ENCODE results near the gene TAF11. TPM values are rescaled to one million over a fixed set of nuclear protein-coding genes. Genes with fewer than 3 reads are reported as not detected.

The TAF11 gene
- total RNA-seq, 1 experiment from 2014 or later = 49.4 TPM

- H4K20me1 ChIP-seq (ENCODE audit: control insufficient read depth, insufficient read depth, insufficient read length) = no peaks in the 10 kb centered on the region
- no peak overlapping the region for H3K4me3 Mint-ChIP-seq
These were observed 42.4 kb upstream of the TAF11 start for GRCh38 chr6:34930221-34930620.

More at GRCh38 chr6:34930221-34930620, 42.4 kb upstream of the TAF11 start:
- no peak overlapping the region for H4K91ac ChIP-seq (ENCODE audit: insufficient read length, low read depth, low read length)
- no peak overlapping the region for H4K5ac ChIP-seq (ENCODE audit: insufficient read length, low read depth, low read length)
- H3K4me1 ChIP-seq (ENCODE audit: insufficient read depth, low read length) = peaks cover 5% of the 10 kb centered on the region; the same call in 1 of the 2 replicates
- no peaks in the 10 kb centered on the region for H3K23me2 ChIP-seq (ENCODE audit: insufficient read length, low read depth, low read length, poor library complexity, severe bottlenecking)
- H3K18ac ChIP-seq (ENCODE audit: insufficient read length, low read depth, low read length) = no peak overlapping the region
- H3K79me2 ChIP-seq (ENCODE audit: insufficient read depth, low read length) = no peaks in the 10 kb centered on the region
- H3K14ac ChIP-seq (ENCODE audit: insufficient read depth, low read length) = no peak overlapping the region
- no peak overlapping the region for H2BK5ac ChIP-seq (ENCODE audit: insufficient read length, low read length)
- H3K4ac ChIP-seq (ENCODE audit: low read depth, low read length) = no peak overlapping the region
- H3K79me1 ChIP-seq (ENCODE audit: insufficient read depth, low read depth, low read length, poor library complexity, severe bottlenecking) = peaks cover 2% of the 10 kb centered on the region
- no peak overlapping the region for H3K23ac ChIP-seq (ENCODE audit: insufficient read length, low read depth, low read length)
- H3K27ac Mint-ChIP-seq = no peak overlapping the region
- no peaks in the 10 kb centered on the region for H3K9me3 Mint-ChIP-seq
- WGBS (ENCODE audit: extremely low coverage, insufficient read length, low lambda C conversion rate) = no CpG with 5 or more reads among the region's 3 CpGs
- no peak overlapping the region for H4K8ac ChIP-seq (replicated peaks; ENCODE audit: insufficient read length, low read depth, low read length)
- DNase-seq = no peak
- H3K56ac ChIP-seq (ENCODE audit: insufficient read length, low read depth, low read length) = no peak overlapping the region
- no peaks in the 10 kb centered on the region for H3K36me3 Mint-ChIP-seq (ENCODE audit: insufficient read depth in 1 of 3, low read depth in 3 of 3)
- H3K9me3 ChIP-seq (ENCODE audit: control insufficient read depth, low read depth, low read length) = no peaks in the 10 kb centered on the region
- no peak overlapping the region for H3T11ph ChIP-seq (ENCODE audit: low read length)
- no peaks in the 10 kb centered on the region for H3K27me3 ChIP-seq (ENCODE audit: insufficient read depth, low read length)
- no peak overlapping the region for H2BK15ac ChIP-seq (ENCODE audit: low read depth, low read length)
- peaks cover 11% of the 10 kb centered on the region for H3K27me3 Mint-ChIP-seq (ENCODE audit: low read depth)
- no peak overlapping the region for H2BK120ac ChIP-seq (ENCODE audit: low read depth, low read length, poor library complexity, severe bottlenecking)
- H3K4me2 ChIP-seq (ENCODE audit: insufficient read depth, insufficient read length, low read length) = no peak overlapping the region
- no peak for TF ChIP-seq CTCF (conservative IDR thresholded peaks at IDR 0.05)
- H3K27ac ChIP-seq (ENCODE audit: insufficient read length, low read depth, low read length) = no peak overlapping the region
- no peak overlapping the region for H2BK20ac ChIP-seq (ENCODE audit: low read depth, low read length, poor library complexity, severe bottlenecking)
- H2BK12ac ChIP-seq (ENCODE audit: insufficient read length, low read depth, low read length) = no peak overlapping the region
- no peak overlapping the region for H2AFZ ChIP-seq (ENCODE audit: low read length)
- H2AK5ac ChIP-seq (ENCODE audit: insufficient read length, low read length) = no peak overlapping the region
- peaks cover 30 to 37% of the 10 kb centered on the region in 2 experiments for H3K4me1 Mint-ChIP-seq
- H3K9ac ChIP-seq (ENCODE audit: extremely low read depth, insufficient read length, low read length) = no peak overlapping the region
